Stimulated activated CD8-positive, alpha-beta memory T cell treated with anti-CD3 and anti-CD28 coated beads, Interleukin-4, amount 100 ng/mL, for 1 hour (primary cell): ENCODE measurements around the gene SEMA4B.
A peak's percentile ranks its signal among the peaks of the same experiment; 100 is the strongest.
"Not testable (repeated sequence)": the region's sequence is repeated elsewhere in the genome, so short reads cannot be mapped to it uniquely, and the experiment has no call there.

ENCODE experiments used
- DNase-seq, 2 donors: peaks; one replicate each; pipeline ENCODE4 v3.0.0-alpha.2; 2020; ENCODE audit warnings: low read depth in 2 of 2, low spot score in 1 of 2

Gene SEMA4B

GRCh38 chr15:90249203-90249863 is 48.2 kb downstream of the SEMA4B start, which contains the start of gene TTLL13:
TSS of gene TTLL13 (plus strand) at chr15:90249556. CDS start at chr15:90250631, 1,075 bp downstream.
- DNase-seq = peak in 1 of 2 donors; percentile 58

GRCh38 chr15:90257776-90258175 is 56.6 kb downstream of the SEMA4B start:
- no peak for DNase-seq

- DNase-seq = no peak
Observed at GRCh38 chr15:90259524-90259923, 58.4 kb downstream of the SEMA4B start.

- not testable (repeated sequence) for DNase-seq
Observed at GRCh38 chr15:90260731-90261130, 59.6 kb downstream of the SEMA4B start.

- DNase-seq = no peak
Observed at GRCh38 chr15:90261811-90262210, 60.7 kb downstream of the SEMA4B start.

GRCh38 chr15:90262426-90262825 is 61.3 kb downstream of the SEMA4B start:
- no peak for DNase-seq

- no peak for DNase-seq
Observed at GRCh38 chr15:90264671-90265070, 63.5 kb downstream of the SEMA4B start.

- peak; percentile 78 to 84 for DNase-seq
Observed at GRCh38 chr15:90265271-90266060, 64.3 kb downstream of the SEMA4B start, which contains the start of gene NGRN. TSS of gene NGRN (plus strand) at chr15:90265672. CDS start at chr15:90265713, 41 bp downstream.

GRCh38 chr15:90266061-90266431 is 64.9 kb downstream of the SEMA4B start:
- DNase-seq = peak in 1 of 2 donors; percentile 8

GRCh38 chr15:90266485-90266884 is 65.4 kb downstream of the SEMA4B start:
- no peak for DNase-seq

GRCh38 chr15:90268415-90268814 is 67.3 kb downstream of the SEMA4B start:
- DNase-seq = no peak

- no peak for DNase-seq
Observed at GRCh38 chr15:90270502-90271150, 69.5 kb downstream of the SEMA4B start.

GRCh38 chr15:90271459-90272166 is 70.5 kb downstream of the SEMA4B start:
- DNase-seq = no peak

- DNase-seq = not testable (repeated sequence)
Observed at GRCh38 chr15:90278467-90278866, 77.3 kb downstream of the SEMA4B start.
